ENCODE data around the gene FAM107A. TPM values are rescaled to one million over a fixed set of nuclear protein-coding genes. Genes with fewer than 3 reads are reported as not detected.
A peak's percentile ranks its signal among the peaks of the same experiment; 100 is the strongest.

Gene FAM107A
- total and polyA plus RNA-seq, 2 of the 13 experiments (the other 11 are each of a cell fraction or from before 2014, with no cell fraction given) = not detected

- TF ChIP-seq THYN1 (CRISPR knock-in tag; IDR thresholded peaks at IDR 0.05; ENCODE audit: borderline replicate concordance, low read depth) (0 out of 2 replicates have a peak, but pooled peaks have one; percentile 54), NFKB2 (CRISPR knock-in tag; IDR thresholded peaks at IDR 0.05; ENCODE audit: borderline replicate concordance) (no peak), ZNF280B (CRISPR knock-in tag; IDR thresholded peaks at IDR 0.05; ENCODE audit: borderline replicate concordance) (no peak), RAD51 (IDR thresholded peaks at IDR 0.05; ENCODE audit: borderline replicate concordance) (no peak), HNF4G (IDR thresholded peaks at IDR 0.05; ENCODE audit: borderline replicate concordance, low read depth, low read length) (no peak), HNF4G (CRISPR knock-in tag; IDR thresholded peaks at IDR 0.05; ENCODE audit: borderline replicate concordance, low read depth) (0 out of 2 replicates have a peak, but pooled peaks have one; percentile 3), ZKSCAN5 (CRISPR knock-in tag; IDR thresholded peaks at IDR 0.05) (no peak), ERF (CRISPR knock-in tag; IDR thresholded peaks at IDR 0.05) (no peak), NR3C1 (CRISPR knock-in tag; IDR thresholded peaks at IDR 0.05) (no peak), RNF219 (CRISPR knock-in tag; IDR thresholded peaks at IDR 0.05) (no peak), SIX4 (CRISPR knock-in tag; IDR thresholded peaks at IDR 0.05) (no peak), MAX (IDR thresholded peaks at IDR 0.05) (peak; percentile 11; the same call in 1 of the 2 replicates), JUND (CRISPR knock-in tag; IDR thresholded peaks at IDR 0.05) (no peak), ATF2 (CRISPR knock-in tag; IDR thresholded peaks at IDR 0.05) (0 out of 2 replicates have a peak, but pooled peaks have one; percentile 34), ARID2 (CRISPR knock-in tag; IDR thresholded peaks at IDR 0.05; ENCODE audit: borderline replicate concordance) (peak; percentile 91; the same call in 1 of the 2 replicates), THAP8 (CRISPR knock-in tag; IDR thresholded peaks at IDR 0.05; ENCODE audit: borderline replicate concordance) (no peak), ZBTB33 (CRISPR knock-in tag; IDR thresholded peaks at IDR 0.05) (no peak), CEBPG (CRISPR knock-in tag; IDR thresholded peaks at IDR 0.05) (peak; percentile 85), MIER3 (CRISPR knock-in tag; IDR thresholded peaks at IDR 0.05; ENCODE audit: borderline replicate concordance) (no peak), KDM3A (CRISPR knock-in tag; IDR thresholded peaks at IDR 0.05; ENCODE audit: low read depth) (no peak), SALL2 (CRISPR knock-in tag; IDR thresholded peaks at IDR 0.05) (0 out of 2 replicates have a peak, but pooled peaks have one; percentile 10)
Observed at GRCh38 chr3:58537412-58538301, 39.5 kb downstream of the FAM107A start (continued).

Measured in HepG2 (cell line).